NCI-H460 (cell line): Measurements from ENCODE around the gene TEDC1. TPM values are rescaled to one million over a fixed set of nuclear protein-coding genes. Genes with fewer than 3 reads are reported as not detected.

Experiments used
- DNase-seq: peaks from one replicate; pipeline ENCODE4 v3.0.0-alpha.2; 2016; ENCODE audit warnings: low read depth; ENCODE audit errors: extremely low read depth
- polyA plus RNA-seq: library from polyadenylated mRNA; depleted of rRNA; stranded (reverse); fragments of >200 nt; gene quantifications from 2 replicates; pipeline ENCODE4 v1.2.3, GENCODE V29; 2014; cell fraction: nucleus; rRNA removed
- total RNA-seq: library from RNA; depleted of rRNA; stranded (reverse); fragments of >200 nt; shearing (Covaris generic); gene quantifications from 2 replicates; pipeline ENCODE4 v1.2.3, GENCODE V29; 2014; rRNA removed

The TEDC1 gene, protein sequence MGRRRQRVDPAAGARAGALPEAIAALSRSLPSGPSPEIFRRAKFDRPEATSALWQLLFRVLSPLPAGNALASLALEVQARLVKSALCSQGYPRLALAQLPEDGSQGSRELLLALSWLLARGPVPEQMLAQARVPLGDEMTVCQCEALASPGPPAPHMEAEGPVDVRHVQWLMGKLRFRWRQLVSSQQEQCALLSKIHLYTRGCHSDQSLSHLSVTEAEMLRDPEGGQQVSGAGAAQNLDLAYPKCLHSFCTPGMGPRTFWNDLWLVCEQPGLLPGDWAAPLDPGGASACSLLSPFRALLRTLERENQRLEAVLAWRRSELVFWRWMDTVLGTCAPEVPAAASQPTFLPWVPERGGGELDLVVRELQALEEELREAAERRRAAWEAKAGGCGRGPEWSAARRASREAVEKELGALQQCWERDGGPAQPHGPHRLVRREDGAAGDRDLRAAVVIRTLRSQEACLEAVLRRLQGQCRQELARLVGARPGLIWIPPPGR
- total RNA-seq, result 21.3 and 23.1 TPM in 2 replicates
- polyA plus RNA-seq, result 189 and 228 TPM in 2 replicates

- DNase-seq, result peak; percentile 100
Measured at GRCh38 chr14:105490572-105491365, at the start of gene TEDC1. TSS of gene TEDC1 (plus strand) at chr14:105491246. CDS start at chr14:105491376, 130 bp downstream.

GRCh38 chr14:105442125-105442524 is 48.9 kb upstream of the TEDC1 start:
- DNase-seq, result no peak

DNA sequence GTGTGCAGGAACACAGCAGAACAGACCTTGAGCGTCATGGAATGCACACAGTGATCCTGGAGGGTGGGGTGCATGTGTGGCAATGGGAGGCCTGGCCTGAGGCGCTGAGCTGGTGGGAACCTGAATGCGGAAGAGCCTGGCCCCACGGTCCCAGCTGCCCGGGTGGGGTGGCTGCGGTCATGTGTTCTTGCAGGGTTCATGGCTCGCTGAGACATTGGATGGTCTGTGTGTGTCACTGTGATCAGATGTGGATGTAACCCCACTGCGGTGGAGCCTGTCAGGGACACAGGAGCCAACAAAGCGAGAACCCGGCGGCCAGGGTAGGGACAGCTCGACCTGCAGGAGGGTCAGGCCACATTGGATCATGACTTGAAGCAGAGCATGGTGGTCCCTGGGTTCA is 48.2 kb upstream of the TEDC1 start:
- DNase-seq, result no peak

- DNase-seq, result no peak
Measured at GRCh38 chr14:105444859-105445258, 46.2 kb upstream of the TEDC1 start.

DNA sequence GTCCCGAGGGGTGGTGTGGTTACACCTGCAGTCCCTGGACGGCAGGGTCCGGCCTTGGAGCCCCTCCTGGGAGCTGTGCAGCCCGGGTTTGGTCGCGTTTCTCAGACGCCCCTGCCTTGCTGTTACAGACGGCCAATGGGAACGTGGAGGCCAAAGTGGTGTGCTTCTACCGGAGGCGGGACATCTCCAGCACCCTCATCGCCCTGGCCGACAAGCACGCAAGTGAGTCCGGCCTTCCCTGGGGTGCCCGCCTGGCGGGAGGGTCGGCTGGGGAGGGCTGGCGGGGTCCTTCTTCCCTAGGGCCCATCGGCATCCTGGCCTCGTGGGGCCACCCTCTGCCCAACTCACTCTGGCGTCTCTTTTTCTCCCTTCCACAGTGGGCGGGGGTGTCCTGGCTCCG is 45.8 kb upstream of the TEDC1 start:
- no peak for DNase-seq

DNA sequence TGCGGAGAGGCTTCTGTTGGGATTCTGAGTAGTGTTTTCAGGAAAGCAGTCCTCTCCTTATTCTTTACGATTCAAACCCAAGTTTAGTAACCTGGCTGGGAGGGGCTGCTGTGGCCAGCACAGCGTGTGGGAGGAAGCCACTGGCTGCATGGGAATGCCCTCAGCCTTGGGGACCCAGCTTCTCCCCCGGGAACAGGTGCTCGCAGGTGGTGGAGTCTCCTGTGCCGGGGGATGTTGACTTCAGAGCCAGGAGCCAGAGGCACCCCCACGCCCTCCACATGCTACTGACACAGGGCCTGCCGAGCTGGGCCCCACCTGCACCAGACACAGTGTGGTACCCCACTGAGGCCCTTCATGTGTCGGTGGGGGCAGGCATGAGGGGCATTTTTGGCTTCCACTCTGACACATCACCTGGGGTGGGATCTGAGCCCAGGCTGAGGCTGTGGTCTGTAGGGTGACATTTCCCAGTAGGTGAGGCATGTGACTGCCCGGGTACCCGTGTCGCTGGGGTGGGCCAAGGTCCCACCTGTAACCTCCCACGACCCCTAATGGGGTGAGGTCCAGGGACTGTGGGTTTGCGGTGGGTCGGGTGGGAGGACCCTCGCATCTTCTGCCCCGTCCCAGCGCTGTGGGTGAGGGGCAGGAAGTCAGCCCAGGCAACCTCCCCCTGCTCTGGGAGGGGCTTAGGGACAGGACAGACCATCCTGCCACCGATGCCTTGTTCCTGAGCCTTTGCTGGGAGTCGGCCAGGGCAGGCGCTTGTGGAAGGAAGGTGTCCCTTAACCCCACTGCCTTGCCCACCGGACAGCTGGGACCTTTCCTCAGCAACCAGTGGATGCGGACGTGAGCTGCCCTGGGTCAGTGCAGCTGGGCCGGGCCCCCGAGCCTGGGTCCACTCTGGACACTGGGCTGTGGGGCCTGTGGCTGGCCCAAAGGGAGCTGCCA is 44.9 kb upstream of the TEDC1 start:
- DNase-seq, result no peak

GRCh38 chr14:105446971-105447370 is 44.1 kb upstream of the TEDC1 start:
- no peak for DNase-seq

GRCh38 chr14:105447651-105448640 is 43.1 kb upstream of the TEDC1 start:
- no peak for DNase-seq

GRCh38 chr14:105448706-105449111 is 42.3 kb upstream of the TEDC1 start:
- DNase-seq, result peak; percentile 54

- no peak for DNase-seq
Measured at GRCh38 chr14:105449276-105450122, 41.5 kb upstream of the TEDC1 start.

GRCh38 chr14:105450123-105450505 is 40.9 kb upstream of the TEDC1 start:
- DNase-seq, result no peak

GRCh38 chr14:105450864-105451720 is 40.0 kb upstream of the TEDC1 start:
- no peak for DNase-seq

DNA sequence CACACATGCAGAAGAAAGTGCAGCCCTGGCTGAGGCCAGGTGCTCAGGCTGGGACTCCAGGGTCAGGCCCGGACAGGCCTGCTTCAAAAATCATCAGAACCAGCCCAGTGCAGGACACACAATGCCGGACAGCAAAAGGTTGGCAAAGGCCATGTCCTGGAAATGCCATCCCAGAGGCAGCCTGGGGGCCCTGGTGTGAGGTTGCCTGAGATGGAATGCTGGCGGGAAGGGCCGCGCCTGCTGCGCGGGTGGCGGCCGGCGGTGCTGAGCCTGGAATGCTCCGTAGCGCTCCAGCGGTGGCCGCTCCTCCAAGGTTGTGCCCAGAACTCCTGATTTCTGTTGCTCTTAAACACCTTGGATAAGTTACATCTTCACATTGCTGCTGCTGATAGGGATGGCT is 38.1 kb upstream of the TEDC1 start:
- no peak for DNase-seq

DNA sequence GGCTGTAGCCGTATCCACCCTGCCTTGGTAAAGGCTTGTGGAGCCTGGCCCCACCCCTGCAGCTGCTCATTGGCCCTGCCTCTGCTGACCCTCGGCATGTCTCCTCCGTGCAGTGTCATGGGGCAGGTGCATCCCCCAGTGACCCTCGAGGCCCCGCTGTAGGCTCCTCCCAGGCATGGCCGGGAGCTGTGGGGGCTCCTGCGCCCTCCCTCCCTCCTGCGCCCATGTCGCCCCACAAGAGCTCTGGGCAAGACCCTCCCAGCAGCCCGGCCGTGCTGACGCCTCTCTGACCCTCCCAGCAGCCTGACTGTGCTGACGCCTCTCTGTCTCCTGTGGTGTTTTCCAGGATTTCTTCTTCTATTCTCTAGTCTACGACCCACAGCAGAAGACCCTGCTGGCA is 37.2 kb upstream of the TEDC1 start:
- no peak for DNase-seq

- DNase-seq, result no peak
Measured at GRCh38 chr14:105455086-105455640, 35.9 kb upstream of the TEDC1 start.

GRCh38 chr14:105455766-105456660 is 35.0 kb upstream of the TEDC1 start:
- DNase-seq, result no peak
